Sigmoid colon (tissue), 3 donors: ENCODE data around the gene LPO.

Experiments used
- POLR2A ChIP-seq, 2 donors: fragments of 450-650 bp; IDR thresholded peaks; one replicate each; pipeline ENCODE4 v1.6.1; 2016; ENCODE audit warnings: antibody characterized with exemption in 2 of 2, mild to moderate bottlenecking in 2 of 2, moderate library complexity in 2 of 2
- TF ChIP-seq, protein P1 (sequence below), 4 experiments: fragments of 450-650 bp in 3 of 4; fragments of 200-600 bp in 1 of 4; IDR thresholded peaks; one replicate each; pipeline ENCODE4 v1.5.1; 2016 to 2019; ENCODE audit warnings: antibody characterized with exemption in 4 of 4, mild to moderate bottlenecking in 3 of 4, moderate library complexity in 2 of 4

DNA sequence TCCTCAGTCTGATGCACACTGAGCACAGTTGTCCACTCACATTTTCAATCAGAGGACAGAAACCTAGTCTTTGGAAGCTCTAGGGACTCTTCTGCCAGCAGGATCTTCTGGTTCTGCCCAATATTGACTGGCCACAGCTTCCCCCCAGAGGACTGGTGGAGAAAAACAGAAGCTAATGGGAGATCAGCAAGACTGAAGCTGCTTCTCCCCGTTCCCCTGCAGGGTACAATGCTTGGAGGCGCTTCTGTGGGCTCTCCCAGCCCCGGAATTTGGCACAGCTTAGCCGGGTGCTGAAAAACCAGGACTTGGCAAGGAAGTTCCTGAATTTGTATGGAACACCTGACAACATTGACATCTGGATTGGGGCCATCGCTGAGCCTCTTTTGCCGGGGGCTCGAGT lies 35.5 kb upstream of the LPO start:
- TF ChIP-seq, protein P1, sequence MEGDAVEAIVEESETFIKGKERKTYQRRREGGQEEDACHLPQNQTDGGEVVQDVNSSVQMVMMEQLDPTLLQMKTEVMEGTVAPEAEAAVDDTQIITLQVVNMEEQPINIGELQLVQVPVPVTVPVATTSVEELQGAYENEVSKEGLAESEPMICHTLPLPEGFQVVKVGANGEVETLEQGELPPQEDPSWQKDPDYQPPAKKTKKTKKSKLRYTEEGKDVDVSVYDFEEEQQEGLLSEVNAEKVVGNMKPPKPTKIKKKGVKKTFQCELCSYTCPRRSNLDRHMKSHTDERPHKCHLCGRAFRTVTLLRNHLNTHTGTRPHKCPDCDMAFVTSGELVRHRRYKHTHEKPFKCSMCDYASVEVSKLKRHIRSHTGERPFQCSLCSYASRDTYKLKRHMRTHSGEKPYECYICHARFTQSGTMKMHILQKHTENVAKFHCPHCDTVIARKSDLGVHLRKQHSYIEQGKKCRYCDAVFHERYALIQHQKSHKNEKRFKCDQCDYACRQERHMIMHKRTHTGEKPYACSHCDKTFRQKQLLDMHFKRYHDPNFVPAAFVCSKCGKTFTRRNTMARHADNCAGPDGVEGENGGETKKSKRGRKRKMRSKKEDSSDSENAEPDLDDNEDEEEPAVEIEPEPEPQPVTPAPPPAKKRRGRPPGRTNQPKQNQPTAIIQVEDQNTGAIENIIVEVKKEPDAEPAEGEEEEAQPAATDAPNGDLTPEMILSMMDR (IDR thresholded peaks at IDR 0.05): no peak
- TF ChIP-seq POLR2A (IDR thresholded peaks at IDR 0.05): no peak
